Middle frontal gyrus (tissue), 1 donor: ENCODE measurements around the gene NUDT1.

Experiments used
- DNase-seq: peaks from one replicate; pipeline ENCODE4 v3.0.0-alpha.2; 2015; ENCODE audit warnings: low spot score; ENCODE audit errors: extremely low spot score

The NUDT1 gene

GRCh38 chr7:2205036-2205780, 36.8 kb upstream of the NUDT1 start:
- no peak for DNase-seq

GRCh38 chr7:2208712-2209111, 33.3 kb upstream of the NUDT1 start:
- DNase-seq = no peak

GRCh38 chr7:2209146-2209960, 32.7 kb upstream of the NUDT1 start:
- DNase-seq = peak; percentile 54

GRCh38 chr7:2209961-2210323, 32.1 kb upstream of the NUDT1 start:
- DNase-seq = no peak

GRCh38 chr7:2210551-2211258, 31.3 kb upstream of the NUDT1 start:
- no peak for DNase-seq

- DNase-seq = no peak
Measured at GRCh38 chr7:2211259-2211880, 30.7 kb upstream of the NUDT1 start.

GRCh38 chr7:2211926-2212325, 30.1 kb upstream of the NUDT1 start:
- no peak for DNase-seq

- no peak for DNase-seq
Measured at GRCh38 chr7:2212906-2213305, 29.1 kb upstream of the NUDT1 start.

- no peak for DNase-seq
Measured at GRCh38 chr7:2213551-2214215, 28.3 kb upstream of the NUDT1 start.

- DNase-seq = no peak
Measured at GRCh38 chr7:2214636-2215035, 27.4 kb upstream of the NUDT1 start.

GRCh38 chr7:2215851-2216250, 26.2 kb upstream of the NUDT1 start:
- no peak for DNase-seq

GRCh38 chr7:2217206-2217605, 24.8 kb upstream of the NUDT1 start:
- no peak for DNase-seq

- no peak for DNase-seq
Measured at GRCh38 chr7:2217716-2218443, 24.1 kb upstream of the NUDT1 start.

- no peak for DNase-seq
Measured at GRCh38 chr7:2218444-2218785, 23.6 kb upstream of the NUDT1 start.

- no peak for DNase-seq
Measured at GRCh38 chr7:2219136-2219535, 22.9 kb upstream of the NUDT1 start.

- DNase-seq = no peak
Measured at GRCh38 chr7:2219606-2220005, 22.4 kb upstream of the NUDT1 start.

- DNase-seq = no peak
Measured at GRCh38 chr7:2220030-2220429, 22.0 kb upstream of the NUDT1 start.

GRCh38 chr7:2220506-2220905, 21.5 kb upstream of the NUDT1 start:
- no peak for DNase-seq

GRCh38 chr7:2220954-2221353, 21.1 kb upstream of the NUDT1 start:
- DNase-seq = no peak

GRCh38 chr7:2222516-2222915, 19.5 kb upstream of the NUDT1 start:
- no peak for DNase-seq

GRCh38 chr7:2223321-2223720, 18.7 kb upstream of the NUDT1 start:
- no peak for DNase-seq
